ENCODE data around the gene CCR6. TPM values are rescaled to one million over a fixed set of nuclear protein-coding genes. Genes with fewer than 3 reads are reported as not detected.

CCR6 gene
- total RNA-seq, 6 experiments from 2014 or later: not detected

- Mint-ChIP-seq H3K4me1 (ENCODE audit: low read depth) (no peaks in the 10 kb centered on the region), H3K27me3 (ENCODE audit: insufficient read depth) (no peaks in the 10 kb centered on the region), H3K9me3 (peaks cover 62% of the 10 kb centered on the region), H3K4me3 (no peak overlapping the region), H3K27ac (no peak overlapping the region), H3K36me3 (ENCODE audit: low read depth) (peaks cover 12% of the 10 kb centered on the region)
- DNase-seq: no peak
- no peak for TF ChIP-seq CTCF (IDR thresholded peaks at IDR 0.05)
These were observed 2.4 kb upstream of the CCR6 start for GRCh38 chr6:167120583-167120903.

GRCh38 chr6:167121335-167121841 is 1.5 kb upstream of the CCR6 start:
- TF ChIP-seq CTCF (IDR thresholded peaks at IDR 0.05): no peak
- H3K36me3 Mint-ChIP-seq (ENCODE audit: low read depth): peaks cover 12% of the 10 kb centered on the region
- H3K4me1 Mint-ChIP-seq (ENCODE audit: low read depth): no peaks in the 10 kb centered on the region

DNA sequence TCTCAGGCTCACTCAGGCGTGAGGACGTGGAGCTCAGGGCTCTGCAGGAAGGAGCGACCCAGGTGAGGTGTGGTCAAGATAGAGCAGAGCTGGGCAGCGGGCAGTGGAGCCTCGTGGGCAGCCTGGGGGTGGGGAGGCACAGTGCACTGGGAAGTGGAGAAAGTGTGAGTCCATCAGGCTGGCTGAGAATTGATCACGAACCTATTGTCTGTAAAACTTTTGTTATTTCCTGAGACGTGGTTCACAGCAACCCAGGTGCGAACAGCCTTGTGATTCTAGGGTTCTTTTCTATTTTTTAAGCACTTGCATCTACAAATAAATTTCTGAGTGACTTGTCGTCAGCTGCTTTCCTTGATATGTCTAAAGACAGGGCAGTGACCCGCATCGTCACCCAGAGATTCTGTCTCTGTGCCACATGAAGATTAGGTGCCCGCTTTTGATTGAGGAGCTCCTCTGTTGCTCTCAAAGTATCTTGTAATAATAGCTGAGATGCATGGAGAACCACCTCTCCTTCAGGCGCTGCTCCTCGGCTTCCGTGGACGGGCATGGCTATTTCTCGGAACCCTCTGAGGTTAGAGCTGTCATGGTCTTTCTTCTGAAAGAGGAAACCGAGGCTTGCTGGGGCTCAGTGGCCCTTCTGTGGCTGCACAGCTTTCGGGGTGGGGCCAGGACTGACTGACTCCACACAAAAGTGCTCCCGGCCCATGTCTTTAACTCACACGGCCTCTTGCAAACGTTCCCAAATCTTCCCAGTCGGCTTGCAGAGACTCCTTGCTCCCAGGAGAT is 662 bp upstream of the CCR6 start:
- peaks cover 12% of the 10 kb centered on the region for H3K36me3 Mint-ChIP-seq (ENCODE audit: low read depth)
- no peak for TF ChIP-seq CTCF (IDR thresholded peaks at IDR 0.05)
- no peak overlapping the region for H3K4me3 Mint-ChIP-seq
- H3K27me3 Mint-ChIP-seq (ENCODE audit: insufficient read depth): no peaks in the 10 kb centered on the region
- no peak for DNase-seq
- H3K4me1 Mint-ChIP-seq (ENCODE audit: low read depth): no peaks in the 10 kb centered on the region
- H3K9me3 Mint-ChIP-seq: peaks cover 53% of the 10 kb centered on the region
- H3K27ac Mint-ChIP-seq: no peak overlapping the region

More at GRCh38 chr6:167121335-167121841, 1.5 kb upstream of the CCR6 start:
- Mint-ChIP-seq H3K4me3 (no peak overlapping the region), H3K9me3 (peaks cover 59% of the 10 kb centered on the region), H3K27ac (no peak overlapping the region), H3K27me3 (ENCODE audit: insufficient read depth) (no peaks in the 10 kb centered on the region)
- no peak for DNase-seq

GRCh38 chr6:167124753-167125152 is 1.9 kb downstream of the CCR6 start:
- Mint-ChIP-seq H3K27ac (no peak overlapping the region), H3K4me3 (no peak overlapping the region), H3K4me1 (ENCODE audit: low read depth) (no peaks in the 10 kb centered on the region), H3K36me3 (ENCODE audit: low read depth) (no peaks in the 10 kb centered on the region; the same call in 1 of the 2 replicates), H3K9me3 (peaks cover 29% of the 10 kb centered on the region), H3K27me3 (ENCODE audit: insufficient read depth) (no peaks in the 10 kb centered on the region)
- TF ChIP-seq CTCF (IDR thresholded peaks at IDR 0.05): no peak
- DNase-seq: no peak

- H3K27ac Mint-ChIP-seq: no peak overlapping the region
- no peaks in the 10 kb centered on the region for H3K27me3 Mint-ChIP-seq (ENCODE audit: insufficient read depth)
- no peak for TF ChIP-seq CTCF (IDR thresholded peaks at IDR 0.05)
- H3K4me3 Mint-ChIP-seq: no peak overlapping the region
- no peaks in the 10 kb centered on the region for H3K4me1 Mint-ChIP-seq (ENCODE audit: low read depth)
- no peaks in the 10 kb centered on the region; the same call in 1 of the 2 replicates for H3K36me3 Mint-ChIP-seq (ENCODE audit: low read depth)
- H3K9me3 Mint-ChIP-seq: peaks cover 28% of the 10 kb centered on the region
- no peak for DNase-seq
These were observed 2.5 kb downstream of the CCR6 start for GRCh38 chr6:167125410-167125809.

Data from HFFc6 (cell line).